GM18909 (cell line): ENCODE results near the gene OPA3.

Experiments used
- ATAC-seq: cut with Tn5 transposase; IDR thresholded peaks from one replicate; pipeline ENCODE4 v1.9.1; 2021; ENCODE audit warnings: mild to moderate bottlenecking; ENCODE audit not compliant: unreplicated experiment, poor library complexity

The OPA3 gene

GRCh38 chr19:45569619-45570421 lies 14.8 kb downstream of the OPA3 start:
- ATAC-seq: no peak

DNA sequence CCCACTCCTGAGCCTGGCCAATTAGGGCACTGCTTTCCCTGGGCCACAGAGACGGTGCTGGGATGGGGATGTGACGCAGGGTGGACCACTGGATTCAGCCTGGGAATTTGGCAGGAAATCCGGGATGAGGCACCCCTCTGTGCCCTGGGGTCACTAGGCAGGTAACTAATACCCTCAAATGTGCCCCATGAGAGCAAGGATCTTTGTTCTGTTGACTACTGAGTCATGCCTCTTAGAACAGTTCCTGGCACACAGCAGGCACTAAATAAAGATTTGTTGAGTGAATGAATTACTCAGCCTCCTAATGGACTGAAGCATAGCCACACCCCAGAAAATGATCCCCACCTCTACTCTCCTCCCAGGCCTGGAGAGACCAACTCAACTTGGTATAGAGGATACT lies 15.9 kb downstream of the OPA3 start:
- ATAC-seq: no peak

- ATAC-seq: no peak
Measured at GRCh38 chr19:45567609-45568008, 17.0 kb downstream of the OPA3 start.

DNA sequence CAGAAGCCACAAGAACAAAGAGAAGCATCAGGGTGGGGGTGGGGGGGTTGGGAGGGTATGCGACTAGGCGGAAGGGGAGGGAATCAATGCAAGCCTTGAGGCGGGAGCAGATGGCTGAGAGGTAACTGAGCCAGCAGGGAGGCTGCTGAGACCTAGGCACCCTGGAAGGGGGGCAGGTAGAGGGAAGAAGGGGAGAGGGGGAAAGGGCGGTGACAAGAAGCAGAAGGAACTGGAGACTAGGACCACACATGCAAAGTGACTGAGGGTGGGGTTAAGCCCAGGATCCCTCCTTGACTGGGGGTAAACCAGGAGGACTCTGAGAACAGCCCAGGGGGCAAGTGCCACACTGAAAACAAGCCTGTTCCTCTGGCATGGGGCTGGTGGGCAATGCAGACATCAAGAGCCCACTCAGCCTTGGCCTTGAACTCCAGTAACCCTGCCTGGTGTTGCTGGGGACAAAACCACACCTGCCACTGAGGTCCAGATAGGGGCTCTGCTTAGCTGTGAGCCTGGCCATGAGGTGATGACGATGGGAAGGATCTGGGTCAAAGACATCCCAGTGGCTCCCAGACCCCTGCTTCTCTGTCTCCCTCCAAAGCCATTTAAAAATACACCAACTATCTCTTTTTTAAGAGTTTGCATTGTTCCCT lies 20.3 kb downstream of the OPA3 start:
- no peak for ATAC-seq

- ATAC-seq: no peak
Measured at GRCh38 chr19:45560686-45561085, 23.9 kb downstream of the OPA3 start.

DNA sequence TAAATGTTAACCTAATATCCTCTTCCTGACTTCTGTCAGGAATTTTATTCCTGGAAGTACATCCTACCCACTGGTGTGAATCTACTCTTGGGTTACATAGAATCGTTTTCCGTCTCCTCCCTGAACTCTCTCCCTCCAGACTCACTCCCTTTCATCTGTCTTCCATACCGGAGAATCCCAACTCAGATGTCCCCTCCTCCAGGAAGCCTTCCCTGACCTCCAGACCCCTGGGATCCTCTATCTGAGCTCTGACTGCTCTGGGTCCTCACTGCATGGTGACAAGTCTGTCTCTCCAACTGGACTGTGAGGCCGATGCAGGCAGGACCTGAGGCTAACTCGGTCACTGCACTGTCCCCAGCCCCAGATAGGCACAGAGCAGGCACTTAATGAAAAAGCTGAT lies 24.6 kb downstream of the OPA3 start:
- ATAC-seq: no peak

GRCh38 chr19:45558399-45558878 lies 26.2 kb downstream of the OPA3 start:
- peak; percentile 68 for ATAC-seq

DNA sequence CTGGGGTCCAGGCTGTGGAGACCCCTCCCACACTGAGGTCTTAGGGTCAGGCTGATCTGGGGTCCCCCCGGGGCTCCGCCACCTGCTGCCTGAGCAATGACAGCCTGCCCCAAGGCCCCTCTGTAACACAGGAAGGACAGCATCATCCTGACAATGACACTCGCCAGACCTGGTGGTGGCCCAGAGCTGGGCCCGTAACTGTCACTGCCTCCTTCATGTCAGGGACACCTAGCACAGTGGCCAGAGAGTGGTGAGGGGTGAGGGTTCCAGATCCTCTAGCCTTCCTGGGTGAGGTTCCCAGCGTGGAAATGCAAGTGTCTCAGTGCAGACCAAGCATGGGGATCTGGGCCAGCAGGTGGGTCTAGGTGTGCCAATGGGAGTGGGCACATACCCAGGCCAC lies 27.8 kb downstream of the OPA3 start:
- no peak for ATAC-seq

GRCh38 chr19:45554481-45554880 lies 30.1 kb downstream of the OPA3 start:
- ATAC-seq: no peak

- ATAC-seq: no peak
Measured at GRCh38 chr19:45553464-45553863, 31.1 kb downstream of the OPA3 start.

DNA sequence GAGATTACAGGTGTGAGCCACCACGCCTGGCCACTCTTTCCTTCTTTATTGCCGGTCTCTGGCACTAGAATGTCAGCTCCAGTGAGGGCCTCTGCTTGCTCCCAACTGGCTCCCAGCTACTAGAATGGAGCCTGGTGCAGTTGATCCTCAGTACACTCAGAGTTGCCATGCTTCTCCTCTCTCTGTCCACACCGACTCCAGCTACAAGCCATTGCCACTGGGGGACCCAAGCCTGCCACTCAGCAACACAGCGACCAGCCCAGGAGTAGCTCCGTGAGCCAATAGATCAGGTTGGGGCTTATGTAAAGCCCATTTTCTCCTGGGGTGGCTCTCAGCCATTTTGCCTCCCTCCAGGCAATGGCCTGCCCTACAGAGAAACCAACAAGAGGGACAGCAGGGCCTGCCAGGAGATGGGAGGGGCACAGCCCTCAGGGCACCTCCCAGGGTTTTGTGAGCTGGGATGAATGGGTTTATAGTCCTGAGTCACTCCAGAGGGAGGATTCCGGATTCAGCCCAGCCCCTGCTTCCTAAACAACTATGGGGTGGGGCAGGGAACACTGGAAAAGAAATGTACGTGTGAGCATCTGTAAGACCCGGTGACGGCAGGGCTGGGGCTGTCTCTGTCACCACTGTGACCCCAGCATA lies 36.5 kb downstream of the OPA3 start:
- no peak for ATAC-seq

DNA sequence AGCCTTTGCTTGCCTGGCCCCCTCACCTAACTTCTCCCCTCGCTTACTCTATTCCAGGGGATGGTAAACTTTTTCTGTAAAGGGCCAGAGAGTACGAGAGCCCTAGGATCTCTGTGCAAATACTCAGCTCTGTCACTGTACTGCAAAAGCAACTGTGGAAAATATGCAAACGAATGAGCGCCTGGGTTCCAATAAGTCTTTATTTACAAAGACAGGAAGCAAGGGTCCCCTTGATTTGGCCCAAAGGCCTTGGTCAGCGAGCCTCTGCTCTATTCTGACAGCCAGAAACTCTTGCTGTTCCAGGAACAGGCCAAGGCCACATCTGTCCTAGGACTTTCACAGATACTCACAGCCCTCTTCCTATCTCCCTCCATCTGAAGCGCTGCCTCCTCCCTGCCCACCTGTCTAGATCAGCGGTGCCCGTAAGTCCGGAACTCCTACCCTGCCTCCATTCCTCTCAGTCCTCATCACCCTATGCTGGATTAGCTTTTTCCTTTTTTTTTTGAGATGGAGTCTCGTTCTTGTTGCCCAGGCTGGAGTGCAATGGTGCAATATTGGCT lies 37.3 kb downstream of the OPA3 start:
- no peak for ATAC-seq

- ATAC-seq: no peak
Measured at GRCh38 chr19:45542234-45542668, 42.4 kb downstream of the OPA3 start.

- ATAC-seq: no peak
Measured at GRCh38 chr19:45539459-45539858, 45.1 kb downstream of the OPA3 start.

DNA sequence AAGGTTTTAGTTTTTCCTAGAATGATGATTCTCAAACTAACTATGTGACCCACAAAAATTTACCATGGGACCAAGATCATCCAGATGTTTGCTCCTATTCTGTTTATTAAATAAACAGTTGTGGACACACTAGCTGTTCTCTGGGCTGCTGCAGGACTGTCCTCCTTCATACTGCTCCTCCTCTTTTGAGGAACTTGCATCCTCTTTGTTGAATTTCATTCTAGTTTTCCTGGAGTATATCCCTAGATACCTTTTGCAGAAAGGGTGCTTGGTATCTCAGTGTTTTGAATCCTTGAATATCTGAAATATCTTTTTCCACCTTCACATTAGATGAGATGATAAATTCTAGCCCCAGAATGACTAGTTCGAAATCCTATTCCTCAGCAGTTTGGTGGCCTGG lies 53.3 kb downstream of the OPA3 start:
- no peak for ATAC-seq

DNA sequence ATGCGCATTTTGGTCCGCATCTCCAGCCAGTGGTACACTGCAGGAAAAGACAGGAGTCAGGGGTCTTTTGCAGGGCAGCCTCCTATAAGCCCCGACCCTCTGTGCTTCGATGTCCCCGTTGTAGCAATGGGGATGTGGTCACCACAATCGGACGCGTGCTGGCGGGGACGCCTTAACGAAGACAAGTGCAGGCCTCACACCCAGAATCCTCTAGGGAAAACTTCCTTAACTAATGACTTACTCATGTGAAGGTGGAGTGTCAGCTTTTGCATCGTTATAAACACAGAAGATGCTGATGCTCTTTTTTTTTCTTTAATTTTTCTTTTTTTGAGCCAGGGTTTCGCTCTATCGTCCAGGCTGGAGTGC lies 55.2 kb downstream of the OPA3 start:
- no peak for ATAC-seq

DNA sequence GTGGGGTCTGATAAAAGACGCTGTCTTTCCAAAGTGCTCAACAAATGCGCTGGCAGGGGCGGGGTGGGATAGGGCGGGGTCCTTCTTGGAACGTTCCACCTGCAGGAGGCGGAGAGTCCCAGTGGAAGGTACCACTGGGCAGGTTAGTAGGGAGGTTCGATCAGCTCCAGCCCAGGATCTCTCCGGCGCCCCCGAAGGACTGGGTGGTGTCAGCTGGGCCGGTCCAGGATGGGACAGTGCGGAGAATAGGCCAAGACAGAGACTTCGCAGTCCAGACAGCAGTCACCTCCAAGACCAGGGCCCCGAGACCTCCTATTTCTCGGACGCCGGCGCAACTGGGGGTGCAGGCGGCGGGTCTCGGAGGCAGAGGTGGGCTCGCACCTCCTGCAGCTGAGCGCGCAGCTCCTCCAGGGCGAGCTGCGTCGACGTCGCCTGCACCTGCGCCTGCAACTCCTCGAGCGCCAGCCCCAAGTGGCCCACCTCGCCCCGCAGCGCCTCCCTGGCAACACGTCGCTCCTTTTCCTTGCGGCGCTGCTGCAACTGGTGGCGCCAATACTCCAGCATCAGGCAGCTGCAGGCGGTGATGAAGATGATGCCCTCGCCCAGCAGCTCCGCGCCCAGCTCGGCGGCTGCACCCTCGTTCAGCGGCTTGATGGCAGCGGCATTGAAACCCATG lies 55.7 kb downstream of the OPA3 start:
- no peak for ATAC-seq

DNA sequence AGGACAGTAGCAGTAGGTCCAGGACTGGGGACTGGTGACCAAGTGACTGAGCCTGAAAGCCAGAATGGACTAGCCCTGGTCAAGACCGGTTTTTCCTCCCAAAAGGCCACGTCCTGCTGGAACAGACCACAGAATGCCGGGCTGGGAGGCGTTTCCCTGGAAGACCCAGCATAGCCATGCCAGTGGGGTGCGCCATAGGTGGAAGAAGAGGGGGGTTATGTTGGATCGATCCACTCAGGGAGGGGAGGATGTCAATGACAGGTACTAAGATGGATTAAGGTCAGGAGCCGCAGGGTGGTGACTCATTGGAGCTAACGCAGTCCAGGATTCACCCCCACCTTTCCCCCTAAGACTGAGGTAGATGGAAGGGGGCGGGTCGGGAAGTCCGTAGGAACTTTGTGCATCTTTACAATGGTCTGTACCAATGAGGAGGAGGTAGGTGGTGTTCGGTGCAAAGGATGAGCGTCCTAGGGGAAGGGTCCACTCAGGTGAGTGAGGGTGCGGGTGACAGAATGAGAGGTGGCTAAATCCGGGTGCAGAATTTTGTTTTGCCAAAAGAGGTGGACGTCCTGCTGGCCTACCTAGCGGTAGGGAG lies 56.4 kb downstream of the OPA3 start:
- no peak for ATAC-seq

DNA sequence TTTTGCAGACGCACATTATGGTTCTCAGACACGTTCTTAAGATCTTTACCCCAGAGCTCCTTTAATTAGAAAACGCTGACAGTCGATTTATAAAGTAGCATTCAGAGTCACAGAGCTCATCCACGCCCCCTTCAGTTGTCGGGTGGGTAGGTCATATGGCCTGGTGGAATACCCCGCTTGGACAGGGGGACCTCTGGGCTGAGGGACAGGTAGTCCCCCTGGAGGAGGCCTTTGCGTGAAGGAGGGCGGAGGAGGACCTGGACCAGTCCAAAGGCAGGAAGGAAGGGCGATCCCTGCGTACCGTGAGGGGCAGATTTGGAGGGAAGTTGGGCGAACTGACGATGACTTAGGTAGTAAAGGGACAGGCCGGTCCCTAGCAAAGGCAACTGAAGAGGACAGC lies 56.9 kb downstream of the OPA3 start:
- ATAC-seq: no peak

GRCh38 chr19:45526971-45527370 lies 57.6 kb downstream of the OPA3 start:
- no peak for ATAC-seq
